ENCODE measurements around the gene AURKB.

DNA sequence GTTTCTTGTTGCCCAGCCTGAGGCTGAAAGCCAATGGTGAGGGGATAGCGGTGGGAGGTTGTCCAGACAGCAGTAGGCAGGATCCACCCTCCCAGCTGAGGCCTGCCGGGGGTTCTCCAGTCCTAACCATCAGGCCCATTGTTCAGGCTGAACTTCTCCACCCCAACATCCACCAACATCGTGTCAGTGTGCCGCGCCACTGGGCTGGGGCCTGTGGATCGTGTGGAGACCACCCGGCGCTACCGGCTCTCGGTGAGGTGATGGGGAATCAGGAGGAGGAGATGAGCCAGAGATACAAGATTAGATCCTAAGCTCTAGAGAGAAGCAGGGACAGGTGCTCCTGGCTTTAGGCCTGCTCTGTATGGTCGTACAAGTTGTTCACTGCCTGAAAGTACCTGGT is 44.5 kb upstream of the AURKB start:
- TF ChIP-seq, protein P1, sequence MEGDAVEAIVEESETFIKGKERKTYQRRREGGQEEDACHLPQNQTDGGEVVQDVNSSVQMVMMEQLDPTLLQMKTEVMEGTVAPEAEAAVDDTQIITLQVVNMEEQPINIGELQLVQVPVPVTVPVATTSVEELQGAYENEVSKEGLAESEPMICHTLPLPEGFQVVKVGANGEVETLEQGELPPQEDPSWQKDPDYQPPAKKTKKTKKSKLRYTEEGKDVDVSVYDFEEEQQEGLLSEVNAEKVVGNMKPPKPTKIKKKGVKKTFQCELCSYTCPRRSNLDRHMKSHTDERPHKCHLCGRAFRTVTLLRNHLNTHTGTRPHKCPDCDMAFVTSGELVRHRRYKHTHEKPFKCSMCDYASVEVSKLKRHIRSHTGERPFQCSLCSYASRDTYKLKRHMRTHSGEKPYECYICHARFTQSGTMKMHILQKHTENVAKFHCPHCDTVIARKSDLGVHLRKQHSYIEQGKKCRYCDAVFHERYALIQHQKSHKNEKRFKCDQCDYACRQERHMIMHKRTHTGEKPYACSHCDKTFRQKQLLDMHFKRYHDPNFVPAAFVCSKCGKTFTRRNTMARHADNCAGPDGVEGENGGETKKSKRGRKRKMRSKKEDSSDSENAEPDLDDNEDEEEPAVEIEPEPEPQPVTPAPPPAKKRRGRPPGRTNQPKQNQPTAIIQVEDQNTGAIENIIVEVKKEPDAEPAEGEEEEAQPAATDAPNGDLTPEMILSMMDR (IDR thresholded peaks at IDR 0.05) = no peak
- no peak for TF ChIP-seq POLR2A (IDR thresholded peaks at IDR 0.05)
